Panc1 (cell line): ENCODE measurements around the gene SV2B. TPM values are rescaled to one million over a fixed set of nuclear protein-coding genes. Genes with fewer than 3 reads are reported as not detected.

Experiments used
- ATAC-seq: fragments of 200-7000 bp; cut with Tn5 transposase; 2 replicates; pipeline ENCODE4 v1.9.1; 2020; ENCODE audit warnings: mild to moderate bottlenecking, moderate library complexity
- BruUV-seq: library from RNA; stranded (reverse); fragments of 400-500 nt; replicated peaks from 2 replicates; lab custom pipeline; 2021; lab: Mats Ljungman, UMichigan
- CTCF ChIA-PET: fragments of 300-600 bp; sonication (Branson Sonifier 250); formaldehyde crosslinking; loops from one replicate; lab custom pipeline; 2022; ENCODE audit warnings: antibody characterized with exemption; lab: Charles Lee
- POLR2A ChIA-PET: fragments of 300-600 bp; sonication (Branson Sonifier 250); formaldehyde crosslinking; loops from one replicate; lab custom pipeline; 2022; ENCODE audit warnings: antibody characterized with exemption; lab: Charles Lee
- DNase-seq: peaks from one replicate; pipeline ENCODE4 v3.0.0-alpha.2; 2010; ENCODE audit warnings: low read depth, low spot score
- H3K27ac ChIP-seq: 2 replicates; pipeline ENCODE4 v1.5.1; 2011; ENCODE audit warnings: mild to moderate bottlenecking, low read length, inconsistent platforms
- H3K27me3 ChIP-seq: fragments of 200-500 bp; sonication (Bioruptor generic); 2 replicates; pipeline ENCODE4 v1.6.0; 2014; ENCODE audit warnings: low read length, inconsistent platforms; ENCODE audit not compliant: control insufficient read depth, insufficient read depth
- H3K36me3 ChIP-seq: fragments of 200-500 bp; sonication (Bioruptor generic); 2 replicates; pipeline ENCODE4 v1.5.1; 2014; ENCODE audit warnings: inconsistent platforms, mild to moderate bottlenecking, low read length, moderate library complexity; ENCODE audit not compliant: control insufficient read depth, insufficient read depth
- H3K4me1 ChIP-seq: 2 replicates; pipeline ENCODE4 v1.5.1; 2011; ENCODE audit warnings: inconsistent platforms, mild to moderate bottlenecking, low read length, moderate library complexity; ENCODE audit not compliant: control insufficient read depth, insufficient read depth
- H3K4me3 ChIP-seq, 2 experiments: 2 replicates each; pipeline ENCODE4 v1.5.1; 2011 to 2012; ENCODE audit warnings: low read depth in 2 of 2, low read length in 2 of 2, mild to moderate bottlenecking in 2 of 2, inconsistent platforms in 1 of 2, moderate library complexity in 1 of 2
- H3K9me3 ChIP-seq: fragments of 200-500 bp; sonication (Bioruptor generic); 2 replicates; pipeline ENCODE4 v1.5.1; 2014; ENCODE audit warnings: low read depth, mild to moderate bottlenecking, inconsistent platforms, low read length, moderate library complexity; ENCODE audit not compliant: control insufficient read depth, insufficient read depth
- POLR2AphosphoS5 ChIP-seq: IDR thresholded peaks from 2 replicates; pipeline ENCODE4 v1.6.1; 2012; ENCODE audit warnings: mild to moderate bottlenecking, low read depth, low read length, moderate library complexity
- SIN3A ChIP-seq: IDR thresholded peaks from 2 replicates; pipeline ENCODE4 v1.6.1; 2012; ENCODE audit warnings: low read depth, mild to moderate bottlenecking, low read length, moderate library complexity, borderline replicate concordance; ENCODE audit not compliant: insufficient read depth
- TCF7L2 ChIP-seq: IDR thresholded peaks from 2 replicates; pipeline ENCODE4 v1.6.1; 2011; ENCODE audit warnings: mild to moderate bottlenecking, low read depth, low read length, inconsistent platforms
- in situ Hi-C: cut with HindIII; loops from 2 replicates; pipeline ENCODE4 v1.10.0; 2016; ENCODE audit warnings: low sequenced_read_pairs, low pct_unique_long_range_greater_than_20kb
- intact Hi-C: fragments of 100-400 bp; cut with micrococcal nuclease; formaldehyde crosslinking; loops from one replicate; pipeline ENCODE4 v1.10.0; 2022; ENCODE audit not compliant: unreplicated experiment
- total RNA-seq: library from RNA; stranded (reverse); gene quantifications from one replicate; pipeline ENCODE4 v1.2.1, GENCODE V29; 2021; ENCODE audit not compliant: unreplicated experiment
- TF ChIP-seq, protein P1 (sequence below): fragments of 450-650 bp; IDR thresholded peaks from 2 replicates; pipeline ENCODE4 v1.5.1; 2017; ENCODE audit warnings: mild to moderate bottlenecking
- TF ChIP-seq, protein P2 (sequence below), 2 experiments: IDR thresholded peaks; 2 replicates each; pipeline ENCODE4 v1.6.1; 2011 to 2012; ENCODE audit warnings: low read depth in 2 of 2, control low read depth in 1 of 2, low read length in 1 of 2, mild to moderate bottlenecking in 1 of 2, moderate library complexity in 1 of 2; ENCODE audit not compliant: insufficient read depth in 1 of 2

Gene SV2B
- total RNA-seq, 1 experiment from 2014 or later = not detected

GRCh38 chr15:91073768-91074167 is 26.3 kb upstream of the SV2B start:
- TF ChIP-seq SIN3A (no peak), POLR2AphosphoS5 (no peak), TCF7L2 (no peak)
- TF ChIP-seq, protein P1, sequence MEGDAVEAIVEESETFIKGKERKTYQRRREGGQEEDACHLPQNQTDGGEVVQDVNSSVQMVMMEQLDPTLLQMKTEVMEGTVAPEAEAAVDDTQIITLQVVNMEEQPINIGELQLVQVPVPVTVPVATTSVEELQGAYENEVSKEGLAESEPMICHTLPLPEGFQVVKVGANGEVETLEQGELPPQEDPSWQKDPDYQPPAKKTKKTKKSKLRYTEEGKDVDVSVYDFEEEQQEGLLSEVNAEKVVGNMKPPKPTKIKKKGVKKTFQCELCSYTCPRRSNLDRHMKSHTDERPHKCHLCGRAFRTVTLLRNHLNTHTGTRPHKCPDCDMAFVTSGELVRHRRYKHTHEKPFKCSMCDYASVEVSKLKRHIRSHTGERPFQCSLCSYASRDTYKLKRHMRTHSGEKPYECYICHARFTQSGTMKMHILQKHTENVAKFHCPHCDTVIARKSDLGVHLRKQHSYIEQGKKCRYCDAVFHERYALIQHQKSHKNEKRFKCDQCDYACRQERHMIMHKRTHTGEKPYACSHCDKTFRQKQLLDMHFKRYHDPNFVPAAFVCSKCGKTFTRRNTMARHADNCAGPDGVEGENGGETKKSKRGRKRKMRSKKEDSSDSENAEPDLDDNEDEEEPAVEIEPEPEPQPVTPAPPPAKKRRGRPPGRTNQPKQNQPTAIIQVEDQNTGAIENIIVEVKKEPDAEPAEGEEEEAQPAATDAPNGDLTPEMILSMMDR = no peak
- TF ChIP-seq, protein P2, sequence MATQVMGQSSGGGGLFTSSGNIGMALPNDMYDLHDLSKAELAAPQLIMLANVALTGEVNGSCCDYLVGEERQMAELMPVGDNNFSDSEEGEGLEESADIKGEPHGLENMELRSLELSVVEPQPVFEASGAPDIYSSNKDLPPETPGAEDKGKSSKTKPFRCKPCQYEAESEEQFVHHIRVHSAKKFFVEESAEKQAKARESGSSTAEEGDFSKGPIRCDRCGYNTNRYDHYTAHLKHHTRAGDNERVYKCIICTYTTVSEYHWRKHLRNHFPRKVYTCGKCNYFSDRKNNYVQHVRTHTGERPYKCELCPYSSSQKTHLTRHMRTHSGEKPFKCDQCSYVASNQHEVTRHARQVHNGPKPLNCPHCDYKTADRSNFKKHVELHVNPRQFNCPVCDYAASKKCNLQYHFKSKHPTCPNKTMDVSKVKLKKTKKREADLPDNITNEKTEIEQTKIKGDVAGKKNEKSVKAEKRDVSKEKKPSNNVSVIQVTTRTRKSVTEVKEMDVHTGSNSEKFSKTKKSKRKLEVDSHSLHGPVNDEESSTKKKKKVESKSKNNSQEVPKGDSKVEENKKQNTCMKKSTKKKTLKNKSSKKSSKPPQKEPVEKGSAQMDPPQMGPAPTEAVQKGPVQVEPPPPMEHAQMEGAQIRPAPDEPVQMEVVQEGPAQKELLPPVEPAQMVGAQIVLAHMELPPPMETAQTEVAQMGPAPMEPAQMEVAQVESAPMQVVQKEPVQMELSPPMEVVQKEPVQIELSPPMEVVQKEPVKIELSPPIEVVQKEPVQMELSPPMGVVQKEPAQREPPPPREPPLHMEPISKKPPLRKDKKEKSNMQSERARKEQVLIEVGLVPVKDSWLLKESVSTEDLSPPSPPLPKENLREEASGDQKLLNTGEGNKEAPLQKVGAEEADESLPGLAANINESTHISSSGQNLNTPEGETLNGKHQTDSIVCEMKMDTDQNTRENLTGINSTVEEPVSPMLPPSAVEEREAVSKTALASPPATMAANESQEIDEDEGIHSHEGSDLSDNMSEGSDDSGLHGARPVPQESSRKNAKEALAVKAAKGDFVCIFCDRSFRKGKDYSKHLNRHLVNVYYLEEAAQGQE (IDR thresholded peaks at IDR 0.05; ENCODE audit: insufficient read depth in 1 of 2, low read depth in 2 of 2, low read length in 1 of 2) = no peak
- Histone ChIP-seq H3K27me3 (peaks cover 16% of the 10 kb centered on the region), H3K27ac (no peak overlapping the region), H3K36me3 (no peaks in the 10 kb centered on the region), H3K4me1 (no peaks in the 10 kb centered on the region), H3K9me3 (no peaks in the 10 kb centered on the region; the same call in 1 of the 2 replicates), H3K4me3 (no peak overlapping the region)
- in situ Hi-C loops (no loop called here), intact Hi-C loops (no loop called here)
- ATAC-seq = no peak
- ChIA-PET POLR2A (no interaction called here), CTCF (no interaction called here)
- no peak for DNase-seq
- BruUV-seq = no TSS peak

GRCh38 chr15:91075739-91076138 is 24.3 kb upstream of the SV2B start:
- ATAC-seq (no peak), DNase-seq (no peak)
- intact Hi-C loops (no loop called here), in situ Hi-C loops (no loop called here)
- Histone ChIP-seq H3K4me1 (no peaks in the 10 kb centered on the region), H3K27me3 (peaks cover 16% of the 10 kb centered on the region; the same call in 1 of the 2 replicates), H3K27ac (no peak overlapping the region), H3K4me3 (no peak overlapping the region), H3K36me3 (no peaks in the 10 kb centered on the region), H3K9me3 (no peaks in the 10 kb centered on the region; the same call in 1 of the 2 replicates)
- no TSS peak for BruUV-seq
- no peak for TF ChIP-seq SIN3A
- no peak for TF ChIP-seq POLR2AphosphoS5
- TF ChIP-seq, protein P1 = no peak
- TF ChIP-seq TCF7L2 = no peak
- TF ChIP-seq, protein P2 (IDR thresholded peaks at IDR 0.05; ENCODE audit: insufficient read depth in 1 of 2, low read depth in 2 of 2, low read length in 1 of 2) = no peak
- CTCF ChIA-PET = no interaction called here
- POLR2A ChIA-PET = no interaction called here
